CD4-positive, alpha-beta T cell treated with Interleukin-12 subunit alpha and Interleukin-12 subunit beta, for 1 hour (primary cell): ENCODE data around the gene WDR82.
A peak's percentile ranks its signal among the peaks of the same experiment; 100 is the strongest.
"Not testable (repeated sequence)": the region's sequence is repeated elsewhere in the genome, so short reads cannot be mapped to it uniquely, and the experiment has no call there.

Experiments used
- DNase-seq: peaks from one replicate; pipeline ENCODE4 v3.0.0-alpha.2; 2020

Gene WDR82

DNA sequence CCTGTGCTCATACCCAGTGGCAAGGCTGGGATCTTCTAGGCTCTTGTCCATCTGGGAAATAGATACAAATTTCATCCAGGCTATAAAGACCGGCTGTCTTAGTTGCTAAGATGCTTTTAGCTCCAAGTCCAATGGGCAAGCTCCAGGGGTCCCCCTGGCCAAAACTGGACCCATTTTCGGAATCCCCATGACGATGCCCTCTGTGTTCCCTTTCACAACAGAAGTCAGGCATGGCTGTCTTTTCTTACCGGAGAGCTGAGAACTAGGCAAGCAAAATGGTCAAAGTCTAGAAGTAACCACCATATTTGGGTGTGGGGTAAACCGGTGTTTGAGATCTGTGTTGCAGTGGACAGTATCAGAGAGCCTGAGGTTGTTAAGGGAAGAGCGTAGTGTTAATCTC is 10.2 kb upstream of the WDR82 start:
- no peak for DNase-seq

GRCh38 chr3:52286777-52287110 is 8.3 kb upstream of the WDR82 start:
- DNase-seq = no peak

- DNase-seq = not testable (repeated sequence)
These were observed 5.6 kb upstream of the WDR82 start for GRCh38 chr3:52284051-52284450.

- no peak for DNase-seq
These were observed 4.9 kb upstream of the WDR82 start for GRCh38 chr3:52283306-52283705.

- DNase-seq = peak; percentile 71
These were observed 3.7 kb upstream of the WDR82 start for GRCh38 chr3:52281981-52282801.

GRCh38 chr3:52280050-52280461 is 1.6 kb upstream of the WDR82 start:
- no peak for DNase-seq

DNA sequence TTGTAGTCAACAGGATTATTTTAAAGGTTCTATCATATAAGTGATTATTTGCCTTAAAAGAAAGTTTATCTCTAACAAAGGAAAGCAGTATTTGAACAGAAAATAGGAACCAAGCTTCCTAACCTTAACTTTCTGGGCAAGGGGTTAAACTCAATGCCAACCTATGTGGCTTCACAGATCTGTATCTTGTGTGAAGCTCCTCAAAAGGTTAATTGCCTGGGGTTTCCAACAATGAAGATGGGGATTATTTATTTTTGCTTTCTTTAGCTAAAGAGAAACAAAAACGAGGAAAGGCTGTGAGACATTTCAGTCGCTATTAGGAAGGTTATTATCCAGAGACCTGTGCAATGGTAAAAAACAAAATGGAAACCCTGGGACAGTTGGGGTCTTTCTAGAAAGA is 1.1 kb upstream of the WDR82 start:
- no peak for DNase-seq

- no peak for DNase-seq
These were observed 408 bp downstream of the WDR82 start for GRCh38 chr3:52277972-52278509.

DNA sequence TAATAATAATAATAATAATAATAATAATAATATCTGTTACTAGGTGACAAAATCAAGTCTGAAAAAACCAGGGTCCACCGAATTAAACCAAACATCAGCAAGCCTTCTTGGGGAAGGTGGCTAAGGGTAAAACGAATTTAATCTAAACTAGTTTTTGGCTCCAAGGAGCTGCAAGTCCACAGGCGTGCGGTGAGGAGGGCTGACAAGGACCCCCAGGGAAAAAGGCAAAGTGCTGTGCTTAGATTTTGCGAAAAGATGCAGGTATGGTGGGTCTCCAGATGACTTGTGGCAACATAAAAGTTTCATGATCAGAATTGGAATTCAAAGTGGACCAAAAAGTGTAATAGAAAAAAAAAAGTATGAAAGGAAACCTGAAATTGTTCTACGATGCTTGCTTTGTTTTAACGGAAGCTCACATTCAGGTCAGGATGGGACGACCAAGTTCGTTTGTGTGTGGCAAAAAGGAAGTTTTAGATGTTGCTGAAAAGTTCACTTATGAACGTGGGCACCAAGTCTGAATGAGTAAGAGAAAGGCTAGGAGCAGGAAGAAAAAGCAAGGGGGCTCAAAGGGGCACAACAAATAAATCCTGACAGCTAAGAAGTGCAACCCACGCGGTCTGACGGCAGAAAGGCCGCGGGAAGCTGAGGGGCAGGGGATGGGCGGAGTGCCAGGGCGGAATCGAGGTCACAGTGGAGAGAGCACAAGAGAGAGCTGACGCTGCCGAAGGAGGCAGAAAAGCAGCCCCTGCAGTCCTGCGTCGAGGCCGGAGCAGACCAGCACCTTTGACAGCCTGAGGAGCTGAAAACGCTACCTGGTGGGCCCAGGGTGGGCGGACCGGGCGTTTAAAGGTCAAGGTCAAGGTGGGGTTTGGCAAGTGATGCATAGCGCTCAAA is 1.1 kb downstream of the WDR82 start:
- peak; percentile 73 for DNase-seq

DNA sequence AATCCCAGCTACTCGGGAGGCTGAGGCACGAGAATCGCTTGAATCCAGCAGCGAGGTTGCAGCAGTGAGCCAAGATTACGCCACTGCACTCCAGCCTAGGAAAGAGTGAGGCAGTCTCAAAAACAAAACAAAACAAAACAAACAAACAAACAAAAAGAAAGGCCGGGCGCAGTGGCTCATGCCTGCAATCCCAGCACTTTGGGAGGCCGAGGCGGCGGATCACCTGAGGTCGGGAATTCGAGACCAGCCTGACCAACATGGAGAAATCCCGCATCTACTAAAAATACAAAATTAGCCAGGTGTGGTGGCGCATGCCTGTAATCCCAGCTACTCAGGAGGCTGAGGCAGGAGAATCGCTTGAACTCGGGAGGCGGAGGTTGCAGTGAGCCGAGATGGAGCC is 3.7 kb downstream of the WDR82 start:
- not testable (repeated sequence) for DNase-seq

DNA sequence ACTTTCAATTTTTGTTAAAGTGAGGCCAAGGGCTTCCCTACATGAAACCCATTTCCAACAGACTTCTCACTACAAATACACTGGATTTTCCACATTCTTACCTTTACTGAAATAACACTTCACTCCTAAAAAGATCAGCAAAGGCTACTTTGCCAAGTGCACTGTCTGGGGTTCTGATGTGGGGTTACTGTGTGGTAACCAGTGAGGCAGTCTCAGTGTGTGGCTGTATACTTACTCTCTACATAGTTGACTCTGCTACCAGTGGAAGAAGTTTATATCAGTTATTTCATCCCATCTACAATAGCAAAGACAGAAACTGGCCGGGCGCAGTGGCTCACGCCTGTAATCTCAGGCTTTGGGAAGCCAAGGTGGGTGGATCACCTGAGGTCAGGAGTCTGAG is 5.6 kb downstream of the WDR82 start:
- no peak for DNase-seq

- DNase-seq = not testable (repeated sequence)
These were observed 6.3 kb downstream of the WDR82 start for GRCh38 chr3:52272172-52272571.

- DNase-seq = no peak
These were observed 8.1 kb downstream of the WDR82 start for GRCh38 chr3:52270252-52270754.

DNA sequence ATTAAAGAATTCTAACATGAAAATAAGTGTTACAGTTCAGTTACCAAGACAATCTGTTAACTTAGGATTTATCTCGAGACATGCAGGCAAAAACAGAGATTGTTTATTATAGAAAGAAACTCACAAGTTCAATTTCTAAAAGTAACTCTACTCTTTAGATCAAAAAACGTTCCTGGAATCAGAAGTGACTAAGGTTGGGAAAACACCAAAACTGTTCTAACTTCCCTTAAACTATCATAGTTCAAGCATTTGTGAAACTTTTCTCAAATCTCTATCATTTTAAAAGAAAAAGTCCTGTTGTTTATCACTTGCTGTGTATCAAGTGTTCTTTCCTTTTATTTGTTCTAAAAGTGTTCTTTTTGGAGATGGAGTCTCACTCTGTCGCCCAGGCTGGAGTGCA is 8.7 kb downstream of the WDR82 start:
- DNase-seq = no peak

DNA sequence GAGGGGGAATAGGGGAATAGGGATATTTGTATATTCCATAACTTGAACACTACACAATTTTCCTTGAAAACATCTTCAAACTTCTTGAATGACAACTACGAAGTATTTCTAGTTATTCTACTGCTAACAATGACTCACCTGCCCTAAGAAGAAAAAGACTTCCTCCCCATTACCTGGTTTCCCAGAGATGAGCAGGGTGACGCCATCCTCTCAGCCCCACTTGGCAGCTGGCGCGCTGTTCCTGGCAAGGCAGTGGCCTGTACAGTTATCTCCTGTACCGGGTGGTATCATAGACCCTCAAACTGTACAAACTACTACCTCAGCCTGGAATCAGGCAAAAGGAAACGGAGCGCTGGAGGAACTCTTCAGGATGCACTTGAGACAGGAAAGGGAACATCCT is 10.4 kb downstream of the WDR82 start:
- DNase-seq = peak; percentile 46

DNA sequence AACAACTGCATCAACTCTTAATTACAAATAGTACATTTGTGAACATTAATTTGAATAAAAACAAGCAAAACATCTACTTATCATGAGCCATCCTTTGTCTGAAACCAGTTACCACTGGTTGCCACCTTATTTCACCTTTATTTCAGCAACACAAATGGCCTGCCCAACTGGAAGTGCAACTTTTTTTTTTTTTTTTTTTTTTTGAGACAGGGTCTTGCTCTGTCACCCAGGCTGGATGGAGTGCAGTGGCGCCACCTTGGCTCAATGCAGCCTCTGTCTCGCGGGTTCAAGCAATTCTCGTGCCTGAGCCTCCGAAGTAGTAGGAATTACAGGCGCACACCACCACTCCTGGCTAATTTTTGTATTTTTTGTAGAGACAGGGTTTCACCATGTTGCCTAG is 13.1 kb downstream of the WDR82 start:
- no peak for DNase-seq

DNA sequence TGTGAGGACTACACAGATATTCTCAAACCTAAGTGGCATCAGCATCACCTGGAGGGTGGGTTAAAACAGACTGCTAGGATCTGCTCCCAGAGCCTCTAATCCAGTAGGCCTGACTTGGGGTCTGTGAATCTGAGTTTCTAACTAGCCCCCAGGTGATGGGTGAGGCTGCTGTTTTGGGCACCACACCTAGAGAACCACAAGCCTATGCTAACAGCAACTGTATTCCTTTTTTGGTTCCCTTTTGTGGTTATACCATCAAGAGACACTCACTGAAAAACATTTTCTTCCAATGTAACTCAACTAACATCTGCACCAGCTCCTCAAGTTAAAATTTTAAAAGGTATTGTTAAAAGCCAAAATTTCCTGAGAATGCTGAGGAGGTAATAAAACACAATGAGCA is 16.0 kb downstream of the WDR82 start:
- no peak for DNase-seq

DNA sequence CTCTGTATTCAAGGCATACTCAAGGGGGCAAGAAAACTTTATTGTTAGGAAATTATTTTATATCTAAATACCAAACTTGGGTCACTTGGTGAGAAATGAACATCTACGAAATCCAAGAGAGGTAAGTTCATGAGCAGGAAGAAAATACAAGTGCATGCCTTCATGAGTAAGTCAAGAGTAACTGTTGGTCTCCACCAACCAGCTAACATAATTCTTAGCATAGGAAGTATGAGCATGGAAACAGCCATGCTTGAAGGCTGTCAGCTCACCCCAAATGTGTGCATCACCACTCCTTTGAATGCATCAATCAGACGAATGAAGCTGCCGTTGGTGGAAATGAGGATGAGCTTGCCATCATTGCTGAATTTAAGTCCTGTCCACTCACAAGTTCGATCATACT is 19.0 kb downstream of the WDR82 start:
- no peak for DNase-seq

- no peak for DNase-seq
These were observed 19.4 kb downstream of the WDR82 start for GRCh38 chr3:52259035-52259434.

- no peak for DNase-seq
These were observed 20.5 kb downstream of the WDR82 start for GRCh38 chr3:52257911-52258310.

DNA sequence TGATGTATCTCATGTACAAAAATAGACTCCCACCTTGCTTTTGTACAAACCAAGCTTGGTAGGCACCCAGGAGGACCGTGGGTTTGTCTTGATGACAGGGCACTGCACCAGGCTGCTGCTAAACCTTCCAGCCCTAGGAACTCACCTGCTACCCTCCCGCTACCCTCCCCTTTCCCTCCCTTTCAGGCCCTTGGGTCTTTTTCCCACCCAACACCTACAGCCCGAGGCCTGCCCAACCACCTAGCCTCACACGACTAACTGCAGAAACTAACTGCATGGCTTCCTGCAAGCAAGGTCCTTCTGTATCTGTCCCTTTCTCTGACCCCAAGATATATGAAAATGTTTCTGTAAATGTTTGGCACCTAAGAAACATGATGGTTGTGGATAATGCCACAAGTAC is 21.8 kb downstream of the WDR82 start:
- DNase-seq = no peak

DNA sequence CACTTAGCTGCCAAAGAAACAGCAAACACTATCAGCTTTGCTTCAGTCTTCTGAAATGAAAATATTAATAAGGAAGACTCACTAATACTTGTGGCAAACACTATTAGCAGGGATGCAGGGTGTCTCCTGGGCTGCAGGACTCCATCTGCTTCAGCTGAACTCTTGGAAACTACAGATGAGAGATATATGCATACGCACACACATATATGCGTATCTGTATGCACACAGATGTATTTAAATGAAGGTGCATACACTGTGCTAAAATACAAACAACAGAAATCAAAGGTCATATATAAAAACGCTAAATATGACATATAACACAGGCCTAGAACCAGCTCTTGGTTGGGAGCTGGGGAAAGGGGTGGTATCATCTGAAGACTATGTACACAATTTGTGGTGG is 22.3 kb downstream of the WDR82 start:
- no peak for DNase-seq

- DNase-seq = no peak
These were observed 23.8 kb downstream of the WDR82 start for GRCh38 chr3:52254608-52255007.
